Psoas muscle (tissue), 8 donors: ENCODE measurements around the gene DTNBP1. TPM values are rescaled to one million over a fixed set of nuclear protein-coding genes. Genes with fewer than 3 reads are reported as not detected.

Experiments
- ATAC-seq, 4 donors: fragments of 200-7000 bp; cut with Tn5 transposase; one replicate each; pipeline ENCODE4 v1.9.1; 2020; ENCODE audit warnings: moderate library complexity in 3 of 4, mild to moderate bottlenecking in 2 of 4
- DNase-seq, 2 donors: peaks; one replicate each; pipeline ENCODE4 v3.0.0-alpha.2; 2020
- H3K27ac ChIP-seq: fragments of 200-600 bp; one replicate; pipeline ENCODE4 v1.8.0; 2022
- H3K27me3 ChIP-seq, 3 donors: fragments of 200-600 bp in 1 of 3; one replicate each; pipeline versions ENCODE4 v1.6.1 to v1.8.0; 2013 to 2022; ENCODE audit warnings: low read length in 2 of 3, mild to moderate bottlenecking in 2 of 3, moderate library complexity in 1 of 3; ENCODE audit not compliant: insufficient read depth in 3 of 3
- H3K36me3 ChIP-seq, 2 donors: fragments of 200-600 bp in 1 of 2; one replicate each; pipeline versions ENCODE4 v1.6.1 to v1.8.0; 2013 to 2022; ENCODE audit warnings: low read depth in 1 of 2, mild to moderate bottlenecking in 1 of 2, moderate library complexity in 1 of 2; ENCODE audit not compliant: insufficient read depth in 1 of 2
- H3K4me1 ChIP-seq: fragments of 200-600 bp; one replicate; pipeline ENCODE4 v1.8.0; 2022
- H3K4me3 ChIP-seq: fragments of 200-600 bp; one replicate; pipeline ENCODE4 v1.8.0; 2022; ENCODE audit warnings: mild to moderate bottlenecking
- H3K9me3 ChIP-seq: fragments of 200-600 bp; one replicate; pipeline ENCODE4 v1.8.0; 2022
- WGBS, 3 donors: extraction: QIAGEN DNeasy Blood & Tissue Kit; methylation state at CpG; one replicate each; pipeline versions ENCODE4 v1.1.6 to v1.1.7; 2013; 5-methylcytosine and 5-hydroxymethylcytosine counted together
- intact Hi-C, 2 donors: fragments of 100-400 bp; cut with DNase I; formaldehyde crosslinking; loops; one replicate each; pipeline versions ENCODE4 v1.11.0 to v1.14.2; 2022
- polyA plus RNA-seq, 3 donors: library from polyadenylated mRNA; stranded (reverse); fragments of 200-250 nt; gene quantifications; one replicate each; pipeline ENCODE4 v1.2.3, GENCODE V29; 2013
- total RNA-seq, 4 donors: library from RNA; stranded (reverse); fragmentation: NEBNext Ultra II Directional in 2 of 4; extraction: Animal tissue kit (Norgen Biotek cat#: 25700) in 2 of 4; gene quantifications; one replicate each; pipeline versions ENCODE4 v1.2.1 to v1.2.4, GENCODE V29; 2021 to 2023
- TF ChIP-seq, protein P1 (sequence below): fragments of 200-600 bp; IDR thresholded peaks from one replicate; pipeline ENCODE4 v1.8.0; 2022; ENCODE audit warnings: antibody characterized with exemption
- donor health status: healthy with polysubstance abuse.
- donor health status: DM: no; HTN: no; CAD: no; lungs with moderate emphysema.
- donor health status: Bipolar disorder and iron deficiency.
- donor health status: healthy.
- donor health status: DM: yes; HTN: yes; CAD: no.
- donor health status: DM: no; HTN: no; CAD: no.
- donor health status: DM: no; HTN: no; CAD: no.
- donor health status: DM: yes; HTN: yes; CAD: no.

Gene DTNBP1
- total and polyA plus RNA-seq, 7 donors, result 8.0 to 22.0 (median 15.0) TPM

DNA sequence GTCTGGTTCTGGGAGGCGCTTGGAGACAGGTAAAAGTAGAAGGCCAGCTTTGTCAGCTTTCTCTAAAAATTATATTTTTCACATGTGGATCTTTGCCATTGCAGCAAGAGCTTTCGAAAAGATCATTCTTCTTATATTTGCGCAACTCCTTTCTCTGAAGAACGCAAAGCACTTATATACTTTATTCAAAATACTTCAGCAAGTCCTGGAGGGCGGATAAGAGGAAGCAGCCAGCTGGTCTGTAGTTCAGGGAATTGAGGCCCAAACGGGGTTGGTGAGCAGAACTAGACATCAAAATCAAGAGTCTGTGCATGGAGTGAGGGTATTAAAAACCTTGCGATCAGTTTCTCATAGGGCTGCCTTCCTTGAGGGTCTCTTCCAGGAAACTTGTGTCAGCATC, 182.3 kb downstream of the DTNBP1 start:
- no peaks in the 10 kb centered on the region for H3K36me3 ChIP-seq
- WGBS, 3 donors, result 68 to 81% (median 75%) methylated on average over 7 of the region's 7 CpGs
- no peaks in the 10 kb centered on the region for H3K27me3 ChIP-seq
- H3K9me3 ChIP-seq, result no peaks in the 10 kb centered on the region
- TF ChIP-seq, protein P1, sequence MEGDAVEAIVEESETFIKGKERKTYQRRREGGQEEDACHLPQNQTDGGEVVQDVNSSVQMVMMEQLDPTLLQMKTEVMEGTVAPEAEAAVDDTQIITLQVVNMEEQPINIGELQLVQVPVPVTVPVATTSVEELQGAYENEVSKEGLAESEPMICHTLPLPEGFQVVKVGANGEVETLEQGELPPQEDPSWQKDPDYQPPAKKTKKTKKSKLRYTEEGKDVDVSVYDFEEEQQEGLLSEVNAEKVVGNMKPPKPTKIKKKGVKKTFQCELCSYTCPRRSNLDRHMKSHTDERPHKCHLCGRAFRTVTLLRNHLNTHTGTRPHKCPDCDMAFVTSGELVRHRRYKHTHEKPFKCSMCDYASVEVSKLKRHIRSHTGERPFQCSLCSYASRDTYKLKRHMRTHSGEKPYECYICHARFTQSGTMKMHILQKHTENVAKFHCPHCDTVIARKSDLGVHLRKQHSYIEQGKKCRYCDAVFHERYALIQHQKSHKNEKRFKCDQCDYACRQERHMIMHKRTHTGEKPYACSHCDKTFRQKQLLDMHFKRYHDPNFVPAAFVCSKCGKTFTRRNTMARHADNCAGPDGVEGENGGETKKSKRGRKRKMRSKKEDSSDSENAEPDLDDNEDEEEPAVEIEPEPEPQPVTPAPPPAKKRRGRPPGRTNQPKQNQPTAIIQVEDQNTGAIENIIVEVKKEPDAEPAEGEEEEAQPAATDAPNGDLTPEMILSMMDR, result no peak
- DNase-seq, result no peak
- H3K27ac ChIP-seq, result peak overlapping the region; percentile 81
- ATAC-seq, result no peak
- intact Hi-C loops, result no loop called here
- no peak overlapping the region for H3K4me3 ChIP-seq
- H3K4me1 ChIP-seq, result peaks cover 66% of the 10 kb centered on the region

- peaks cover 71% of the 10 kb centered on the region for H3K4me1 ChIP-seq
- intact Hi-C loops, result loop anchor here (5.0 to 10.0 kb wide), 2 partner anchors 225 to 232 kb away; partner anchors contain the start of gene JARID2 (in 1 of the 2)
- WGBS, 3 donors, result 21 to 48% (median 23%) methylated on average over 5 of the region's 5 CpGs
These were observed 183.1 kb downstream of the DTNBP1 start for GRCh38 chr6:15479761-15480160.

DNA sequence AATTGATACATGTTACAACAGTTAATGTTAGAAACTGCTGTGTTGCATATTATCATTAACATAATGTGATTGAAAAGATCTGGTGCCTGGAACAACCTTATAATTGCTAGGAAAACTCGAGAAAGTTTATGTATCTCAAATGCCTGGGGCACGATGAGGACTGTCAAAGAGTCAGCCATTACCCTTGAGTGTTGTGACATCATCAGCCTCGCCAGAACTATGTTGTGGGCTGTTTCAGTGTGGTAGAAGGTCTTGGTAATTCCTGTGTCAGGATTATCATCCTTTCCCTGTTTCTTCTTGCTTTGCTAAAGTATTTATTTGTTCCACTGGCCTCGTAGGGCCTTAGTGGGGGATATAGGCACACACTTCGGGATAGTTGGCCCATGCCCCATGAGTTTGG, 185.1 kb downstream of the DTNBP1 start:
- DNase-seq (no peak), ATAC-seq (no peak)
- TF ChIP-seq, protein P1, result no peak
- Histone ChIP-seq H3K27ac (peak overlapping the region; percentile 79), H3K4me3 (no peak overlapping the region), H3K36me3 (no peaks in the 10 kb centered on the region), H3K9me3 (no peaks in the 10 kb centered on the region), H3K27me3 (no peaks in the 10 kb centered on the region), H3K4me1 (peaks cover 71% of the 10 kb centered on the region)
- intact Hi-C loops, result loop anchor here (5.0 to 10.0 kb wide), 2 partner anchors 223 to 230 kb away; partner anchors contain the start of gene JARID2 (in 1 of the 2)
- 37 to 63% (median 50%) methylated on average over 5 of the region's 5 CpGs for WGBS, 3 donors

More at GRCh38 chr6:15479761-15480160, 183.1 kb downstream of the DTNBP1 start:
- TF ChIP-seq, protein P1, result no peak
- no peak for DNase-seq
- Histone ChIP-seq H3K9me3 (no peaks in the 10 kb centered on the region), H3K27me3 (no peaks in the 10 kb centered on the region), H3K4me3 (no peak overlapping the region), H3K36me3 (no peaks in the 10 kb centered on the region), H3K27ac (peak overlapping the region; percentile 81)
- ATAC-seq, result peak in 3 of 4 donors; percentile 25 to 45 (median 35)

- intact Hi-C loops, result loop anchor here (5.0 to 10.0 kb wide), 2 partner anchors 222 to 230 kb away; partner anchors contain the start of gene JARID2 (in 1 of the 2)
- WGBS, 3 donors, result 29 to 44% (median 33%) methylated on average over 7 of the region's 7 CpGs
- Histone ChIP-seq H3K27ac (peak overlapping the region; percentile 79), H3K9me3 (no peaks in the 10 kb centered on the region), H3K4me1 (peaks cover 71% of the 10 kb centered on the region), H3K27me3 (no peaks in the 10 kb centered on the region), H3K4me3 (no peak overlapping the region), H3K36me3 (no peaks in the 10 kb centered on the region)
- DNase-seq (no peak), ATAC-seq (peak in 3 of 4 donors; percentile 34 to 66 (median 57))
- TF ChIP-seq, protein P1, result no peak
These were observed 186.0 kb downstream of the DTNBP1 start for GRCh38 chr6:15476631-15477380.
